Measurements from ENCODE around the gene EVI2B. TPM values are rescaled to one million over a fixed set of nuclear protein-coding genes. Genes with fewer than 3 reads are reported as not detected.

Gene EVI2B
- polyA plus RNA-seq, 1 donor from 2014 or later = not detected

GRCh38 chr17:31273516-31273915 is 40.3 kb downstream of the EVI2B start:
- Histone ChIP-seq H3K9ac (ENCODE audit: low read length) (no peak overlapping the region), H3K27me3 (ENCODE audit: insufficient read depth, low read depth, low read length) (no peaks in the 10 kb centered on the region), H3K79me2 (replicated peaks; ENCODE audit: insufficient read depth, low read length) (no peaks in the 10 kb centered on the region), H3K9me2 (ENCODE audit: insufficient read depth, low read length) (no peaks in the 10 kb centered on the region), H3K36me3 (ENCODE audit: insufficient read depth, low read length) (peaks cover 20% of the 10 kb centered on the region), H3K4me2 (ENCODE audit: low read length) (no peak overlapping the region), H3F3A (ENCODE audit: insufficient read depth, low read length, poor library complexity, severe bottlenecking) (no peaks in the 10 kb centered on the region), H4K20me1 (ENCODE audit: insufficient read depth) (no peaks in the 10 kb centered on the region), H3K4me3 (ENCODE audit: low read length) (no peak overlapping the region), H3K27ac (ENCODE audit: low read length) (no peak overlapping the region), H3K9me3 (ENCODE audit: low read length) (no peaks in the 10 kb centered on the region), H2AFZ (ENCODE audit: low read depth, low read length) (no peak overlapping the region)
- TF ChIP-seq REST (IDR thresholded peaks at IDR 0.05; ENCODE audit: borderline replicate concordance) (no peak), TAF1 (IDR thresholded peaks at IDR 0.05; ENCODE audit: low read depth) (no peak), SMC3 (conservative IDR thresholded peaks at IDR 0.05; ENCODE audit: poor library complexity) (no peak), CTCF (IDR thresholded peaks at IDR 0.05; ENCODE audit: poor library complexity, severe bottlenecking) (no peak), MXI1 (conservative IDR thresholded peaks at IDR 0.05; ENCODE audit: poor library complexity, severe bottlenecking) (no peak), RAD21 (conservative IDR thresholded peaks at IDR 0.05) (no peak), EP300 (conservative IDR thresholded peaks at IDR 0.05; ENCODE audit: poor library complexity, severe bottlenecking) (no peak), POLR2AphosphoS5 (IDR thresholded peaks at IDR 0.05) (no peak), EZH2 (IDR thresholded peaks at IDR 0.05; ENCODE audit: borderline replicate concordance, insufficient read depth, low read length, poor library complexity, severe bottlenecking) (no peak)

- H3K9ac ChIP-seq (ENCODE audit: low read length) = no peak overlapping the region
- peaks cover 20% of the 10 kb centered on the region for H3K36me3 ChIP-seq (ENCODE audit: insufficient read depth, low read length)
- H3K27me3 ChIP-seq (ENCODE audit: insufficient read depth, low read depth, low read length) = no peaks in the 10 kb centered on the region
- no peak overlapping the region for H3K4me2 ChIP-seq (ENCODE audit: low read length)
- TF ChIP-seq POLR2AphosphoS5 (IDR thresholded peaks at IDR 0.05) (no peak), CTCF (IDR thresholded peaks at IDR 0.05; ENCODE audit: poor library complexity, severe bottlenecking) (no peak), TAF1 (IDR thresholded peaks at IDR 0.05; ENCODE audit: low read depth) (no peak), MXI1 (conservative IDR thresholded peaks at IDR 0.05; ENCODE audit: poor library complexity, severe bottlenecking) (no peak), RAD21 (conservative IDR thresholded peaks at IDR 0.05) (no peak)
- H3K79me2 ChIP-seq (replicated peaks; ENCODE audit: insufficient read depth, low read length) = no peaks in the 10 kb centered on the region
- H3K9me3 ChIP-seq (ENCODE audit: low read length) = no peaks in the 10 kb centered on the region
- H2AFZ ChIP-seq (ENCODE audit: low read depth, low read length) = no peak overlapping the region
- H4K20me1 ChIP-seq (ENCODE audit: insufficient read depth) = no peaks in the 10 kb centered on the region
- no peaks in the 10 kb centered on the region for H3K9me2 ChIP-seq (ENCODE audit: insufficient read depth, low read length)
- no peaks in the 10 kb centered on the region for H3F3A ChIP-seq (ENCODE audit: insufficient read depth, low read length, poor library complexity, severe bottlenecking)
- H3K4me3 ChIP-seq (ENCODE audit: low read length) = no peak overlapping the region
- no peak overlapping the region for H3K27ac ChIP-seq (ENCODE audit: low read length)
These were observed 41.1 kb downstream of the EVI2B start for GRCh38 chr17:31272803-31273202.
